ENCODE results near the gene TREH. TPM values are rescaled to one million over a fixed set of nuclear protein-coding genes. Genes with fewer than 3 reads are reported as not detected.

TREH gene
- total RNA-seq, 1 experiment from 2014 or later, result not detected

GRCh38 chr11:118635237-118635591 lies 44.2 kb downstream of the TREH start:
- H3K4me1 Mint-ChIP-seq, result peaks cover 24 to 37% of the 10 kb centered on the region in 2 experiments
- H3K36me3 Mint-ChIP-seq (ENCODE audit: insufficient read depth in 1 of 3, low read depth in 3 of 3), result peaks cover 34 to 55% (median 55%) of the 10 kb centered on the region in 3 experiments
- no peak; the same call in 1 of the 3 replicates for TF ChIP-seq CTCF (conservative IDR thresholded peaks at IDR 0.05)
- H2AK5ac ChIP-seq (ENCODE audit: insufficient read length, low read length), result no peak overlapping the region
- no peaks in the 10 kb centered on the region for H3K79me2 ChIP-seq (ENCODE audit: insufficient read depth, low read length)
- no peaks in the 10 kb centered on the region for H3K9me3 ChIP-seq (ENCODE audit: control insufficient read depth, low read depth, low read length)
- H4K20me1 ChIP-seq (ENCODE audit: control insufficient read depth, insufficient read depth, insufficient read length), result no peaks in the 10 kb centered on the region
- no peak overlapping the region for H2AFZ ChIP-seq (ENCODE audit: low read length)
- H3K9ac ChIP-seq (ENCODE audit: extremely low read depth, insufficient read length, low read length), result peak overlapping the region; percentile 53
- no peak overlapping the region for H3K56ac ChIP-seq (ENCODE audit: insufficient read length, low read depth, low read length)
- H3K23ac ChIP-seq (ENCODE audit: insufficient read length, low read depth, low read length), result no peak overlapping the region
- no peak overlapping the region for H4K91ac ChIP-seq (ENCODE audit: insufficient read length, low read depth, low read length)
- no peak overlapping the region for H3K4ac ChIP-seq (ENCODE audit: low read depth, low read length)
- no peak for DNase-seq
- no peaks in the 10 kb centered on the region for H3K27me3 Mint-ChIP-seq (ENCODE audit: low read depth)
- H3K14ac ChIP-seq (ENCODE audit: insufficient read depth, low read length), result peak overlapping the region; percentile 85
- no peak overlapping the region for H4K8ac ChIP-seq (replicated peaks; ENCODE audit: insufficient read length, low read depth, low read length)
- no peaks in the 10 kb centered on the region for H3K9me3 Mint-ChIP-seq
- H3K4me3 Mint-ChIP-seq, result peak overlapping the region; percentile 67 to 79
- H3K23me2 ChIP-seq (ENCODE audit: insufficient read length, low read depth, low read length, poor library complexity, severe bottlenecking), result peaks cover 3% of the 10 kb centered on the region
- no peak overlapping the region for H2BK5ac ChIP-seq (ENCODE audit: insufficient read length, low read length)
- no peak overlapping the region for H3T11ph ChIP-seq (ENCODE audit: low read length)
- H3K18ac ChIP-seq (ENCODE audit: insufficient read length, low read depth, low read length), result peak overlapping the region; percentile 49
- no peak overlapping the region for H2BK120ac ChIP-seq (ENCODE audit: low read depth, low read length, poor library complexity, severe bottlenecking)
- no peaks in the 10 kb centered on the region for H3K27me3 ChIP-seq (ENCODE audit: insufficient read depth, low read length)
- no peak overlapping the region for H2BK15ac ChIP-seq (ENCODE audit: low read depth, low read length)
- H3K79me1 ChIP-seq (ENCODE audit: insufficient read depth, low read depth, low read length, poor library complexity, severe bottlenecking), result no peaks in the 10 kb centered on the region
- peak overlapping the region; percentile 32 for H3K27ac ChIP-seq (ENCODE audit: insufficient read length, low read depth, low read length)
- no CpG with 5 or more reads among the region's 15 CpGs for WGBS (ENCODE audit: extremely low coverage, insufficient read length, low lambda C conversion rate)
- no peak overlapping the region for H4K5ac ChIP-seq (ENCODE audit: insufficient read length, low read depth, low read length)
- H3K4me2 ChIP-seq (ENCODE audit: insufficient read depth, insufficient read length, low read length), result peak overlapping the region; percentile 59
- no peak overlapping the region for H2BK12ac ChIP-seq (ENCODE audit: insufficient read length, low read depth, low read length)
- H3K27ac Mint-ChIP-seq, result peak overlapping the region; percentile 74 to 99 (median 86)
- peaks cover 12% of the 10 kb centered on the region; the same call in 1 of the 2 replicates for H3K4me1 ChIP-seq (ENCODE audit: insufficient read depth, low read length)
- H2BK20ac ChIP-seq (ENCODE audit: low read depth, low read length, poor library complexity, severe bottlenecking), result no peak overlapping the region

Measured in H9 (cell line).